ENCODE results near the gene UST. TPM values are rescaled to one million over a fixed set of nuclear protein-coding genes. Genes with fewer than 3 reads are reported as not detected.

The UST gene
- total RNA-seq, 2 experiments from 2014 or later: 1.9 to 3.7 TPM

- Histone ChIP-seq H3K36me3 (ENCODE audit: insufficient read depth, low read length) (no peaks in the 10 kb centered on the region), H3K4me1 (ENCODE audit: insufficient read depth, low read length) (peaks cover 15% of the 10 kb centered on the region), H3K4me3 (ENCODE audit: low read length) (no peak overlapping the region), H3K27me3 (ENCODE audit: control insufficient read depth in 1 of 2, insufficient read depth in 2 of 2, low read length in 2 of 2) (no peaks in the 10 kb centered on the region), H3K9me3 (ENCODE audit: control insufficient read depth in 1 of 2, insufficient read depth in 1 of 2, low read length in 2 of 2) (no peaks in the 10 kb centered on the region), H3K27ac (ENCODE audit: low read depth in 1 of 2, low read length in 2 of 2) (no peak overlapping the region)
- H3K27ac Mint-ChIP-seq: no peak overlapping the region
- intact Hi-C loops (cut with DNase I, micrococcal nuclease): loop anchor here (1.0 to 5.0 kb wide), 7 partner anchors 53 to 435 kb away; partner anchors contain the start of gene TAB2 (in 1 of the 2)
- ATAC-seq (ENCODE audit: poor library complexity) (peak; percentile 92), DNase-seq (peak; percentile 76 to 95 (median 86))
- no peak overlapping the region for H3K4me3 Mint-ChIP-seq
- H3K9me3 Mint-ChIP-seq: no peaks in the 10 kb centered on the region
- TF ChIP-seq CTCF (IDR thresholded peaks at IDR 0.05): peak; percentile 90
- no peaks in the 10 kb centered on the region for H3K27me3 Mint-ChIP-seq
- POLR2A ChIA-PET: interaction anchor here (0.7 to 1.7 kb wide), 4 partner anchors 137 to 435 kb away, joined by 3 to 10 read pairs (median 4); no protein-coding TSS in a partner anchor
- no peaks in the 10 kb centered on the region for H3K36me3 Mint-ChIP-seq (ENCODE audit: low read depth)
- peaks cover 39% of the 10 kb centered on the region for H3K4me1 Mint-ChIP-seq (ENCODE audit: low read depth)
- CTCF ChIA-PET: interaction anchor here (0.5 to 2.5 kb wide), 23 partner anchors 12 to 463 kb away, joined by 3 to 20 read pairs (median 4); partner anchors contain the start of genes PPIL4 and ZC3H12D
These were observed 335.5 kb downstream of the UST start for GRCh38 chr6:149082320-149082719.

- Histone ChIP-seq H3K4me3 (ENCODE audit: low read length) (no peak overlapping the region), H3K27me3 (ENCODE audit: control insufficient read depth in 1 of 2, insufficient read depth in 2 of 2, low read length in 2 of 2) (no peaks in the 10 kb centered on the region), H3K36me3 (ENCODE audit: insufficient read depth, low read length) (no peaks in the 10 kb centered on the region), H3K4me1 (ENCODE audit: insufficient read depth, low read length) (peaks cover 15% of the 10 kb centered on the region), H3K9me3 (ENCODE audit: control insufficient read depth in 1 of 2, insufficient read depth in 1 of 2, low read length in 2 of 2) (no peaks in the 10 kb centered on the region), H3K27ac (ENCODE audit: low read depth in 1 of 2, low read length in 2 of 2) (no peak overlapping the region)
- H3K27me3 Mint-ChIP-seq: no peaks in the 10 kb centered on the region
- H3K9me3 Mint-ChIP-seq: no peaks in the 10 kb centered on the region
- no peak overlapping the region for H3K27ac Mint-ChIP-seq
- ATAC-seq (ENCODE audit: poor library complexity): no peak
- no peak overlapping the region for H3K4me3 Mint-ChIP-seq
- DNase-seq: no peak
- ChIA-PET POLR2A (interaction anchor here (0.5 to 1.0 kb wide), 3 partner anchors 10 to 348 kb away, joined by 3 to 6 read pairs (median 4); no protein-coding TSS in a partner anchor), CTCF (interaction anchor here (1.4 to 2.5 kb wide), 4 partner anchors 9 to 348 kb away, joined by 4 to 20 read pairs (median 9); no protein-coding TSS in a partner anchor)
- H3K4me1 Mint-ChIP-seq (ENCODE audit: low read depth): peaks cover 36% of the 10 kb centered on the region
- intact Hi-C loops (cut with DNase I, micrococcal nuclease): loop anchor here (2.0 to 5.0 kb wide), 3 partner anchors 63 to 283 kb away; no protein-coding TSS in a partner anchor
- no peak for TF ChIP-seq CTCF (IDR thresholded peaks at IDR 0.05)
- H3K36me3 Mint-ChIP-seq (ENCODE audit: low read depth): no peaks in the 10 kb centered on the region
These were observed 337.2 kb downstream of the UST start for GRCh38 chr6:149084026-149084425.

- Histone ChIP-seq H3K27me3 (ENCODE audit: control insufficient read depth in 1 of 2, insufficient read depth in 2 of 2, low read length in 2 of 2) (no peaks in the 10 kb centered on the region), H3K9me3 (ENCODE audit: control insufficient read depth in 1 of 2, insufficient read depth in 1 of 2, low read length in 2 of 2) (no peaks in the 10 kb centered on the region), H3K4me3 (ENCODE audit: low read length) (no peak overlapping the region), H3K4me1 (ENCODE audit: insufficient read depth, low read length) (peaks cover 15% of the 10 kb centered on the region), H3K27ac (ENCODE audit: low read depth in 1 of 2, low read length in 2 of 2) (no peak overlapping the region), H3K36me3 (ENCODE audit: insufficient read depth, low read length) (no peaks in the 10 kb centered on the region)
- TF ChIP-seq CTCF (IDR thresholded peaks at IDR 0.05): no peak
- Mint-ChIP-seq H3K9me3 (no peaks in the 10 kb centered on the region), H3K27ac (no peak overlapping the region), H3K4me3 (no peak overlapping the region), H3K27me3 (no peaks in the 10 kb centered on the region), H3K36me3 (ENCODE audit: low read depth) (no peaks in the 10 kb centered on the region), H3K4me1 (ENCODE audit: low read depth) (peaks cover 36% of the 10 kb centered on the region)
- ChIA-PET POLR2A (interaction anchor here (1.0 kb wide), 1 partner anchor 9 kb away, joined by 6 read pairs; no protein-coding TSS in a partner anchor), CTCF (interaction anchor here (1.0 to 1.8 kb wide), 6 partner anchors 9 to 432 kb away, joined by 3 to 13 read pairs (median 4); no protein-coding TSS in a partner anchor)
- DNase-seq: no peak
- intact Hi-C loops (cut with DNase I, micrococcal nuclease): loop anchor here (2.0 to 5.0 kb wide), 3 partner anchors 62 to 282 kb away; no protein-coding TSS in a partner anchor
- no peak for ATAC-seq (ENCODE audit: poor library complexity)
These were observed 338.2 kb downstream of the UST start for GRCh38 chr6:149084808-149085556.

All from CD4-positive, alpha-beta T cell (primary cell).